ENCODE data around the gene ZNF665.
"Not testable (repeated sequence)": the region's sequence is repeated elsewhere in the genome, so short reads cannot be mapped to it uniquely, and the experiment has no call there.

The ZNF665 gene

DNA sequence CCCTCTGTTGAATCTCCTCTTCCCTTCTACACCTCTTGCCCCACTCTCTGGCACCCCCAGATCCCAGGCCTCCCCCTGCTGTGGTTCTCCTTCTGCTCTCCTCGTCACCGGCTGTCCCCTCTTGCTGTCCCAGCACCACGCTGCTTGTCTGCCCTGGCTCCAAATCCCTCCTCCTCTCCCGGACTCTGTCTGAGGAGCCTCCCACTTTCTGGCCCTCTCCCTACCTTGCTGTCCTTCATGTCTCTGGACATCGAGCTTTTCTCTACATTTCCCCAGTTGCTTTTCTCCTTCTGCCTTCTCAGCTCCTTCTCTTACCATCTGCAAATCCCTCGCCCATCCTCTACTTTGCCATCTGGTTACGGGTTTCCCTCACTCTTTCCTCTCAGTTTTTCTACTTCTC lies 35.5 kb downstream of the ZNF665 start:
- no peak for DNase-seq (ENCODE audit: low spot score)

DNA sequence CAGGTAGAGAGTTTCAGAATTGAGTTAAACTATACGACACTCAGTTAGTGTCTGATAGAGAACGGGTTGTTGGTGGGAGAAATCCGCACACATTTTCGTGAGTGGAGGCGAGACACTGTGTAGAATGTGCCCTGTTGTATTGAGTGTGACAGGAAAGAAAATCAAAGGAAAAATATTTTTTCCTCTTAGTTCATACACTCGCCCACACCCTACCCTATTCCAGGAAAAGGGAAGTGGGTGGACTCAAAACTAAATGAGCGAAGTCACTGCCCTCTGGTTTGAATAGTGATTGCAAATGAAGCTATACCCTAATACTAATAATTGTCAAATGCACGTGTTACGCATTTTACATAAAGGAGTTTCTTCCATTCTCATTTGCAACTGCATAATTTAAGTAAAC lies 36.3 kb downstream of the ZNF665 start:
- DNase-seq (ENCODE audit: low spot score), result no peak

DNA sequence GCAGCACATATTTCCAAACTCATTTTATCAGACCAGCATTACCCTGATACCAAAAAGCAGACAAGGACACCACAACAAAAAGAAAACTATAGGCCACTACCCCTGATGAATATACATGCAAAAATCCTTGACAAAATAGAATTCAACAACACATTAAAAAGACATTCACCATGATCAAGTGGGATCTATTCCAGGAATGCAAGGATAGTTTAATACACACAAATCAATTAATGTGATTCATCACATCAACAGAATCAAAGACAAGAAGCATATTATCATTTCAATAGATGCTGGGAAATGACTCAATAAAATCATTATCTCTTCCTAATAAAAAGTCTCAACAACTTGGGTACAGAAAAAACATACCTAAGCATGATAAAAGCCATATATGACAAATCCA lies 45.5 kb downstream of the ZNF665 start:
- no peak for DNase-seq (ENCODE audit: low spot score)

DNA sequence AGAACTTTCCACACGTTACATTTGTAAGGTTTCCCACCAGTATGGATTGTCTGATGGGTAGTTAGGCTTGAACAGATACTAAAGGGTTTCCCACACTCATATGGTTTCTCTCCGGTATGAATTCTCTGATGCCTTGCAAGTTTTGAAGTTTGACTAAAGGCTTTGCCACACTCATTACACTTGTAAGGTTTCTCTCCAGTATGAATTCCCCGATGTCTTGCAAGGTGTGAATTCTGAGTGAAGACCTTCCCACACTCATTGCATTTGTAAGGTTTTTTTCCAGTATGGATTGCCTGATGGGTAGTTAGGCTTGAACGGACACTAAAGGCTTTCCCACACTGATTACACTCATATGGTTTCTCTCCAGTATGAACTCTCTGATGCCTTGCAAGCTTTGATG lies 52.8 kb downstream of the ZNF665 start:
- no peak for DNase-seq (ENCODE audit: low spot score)

DNA sequence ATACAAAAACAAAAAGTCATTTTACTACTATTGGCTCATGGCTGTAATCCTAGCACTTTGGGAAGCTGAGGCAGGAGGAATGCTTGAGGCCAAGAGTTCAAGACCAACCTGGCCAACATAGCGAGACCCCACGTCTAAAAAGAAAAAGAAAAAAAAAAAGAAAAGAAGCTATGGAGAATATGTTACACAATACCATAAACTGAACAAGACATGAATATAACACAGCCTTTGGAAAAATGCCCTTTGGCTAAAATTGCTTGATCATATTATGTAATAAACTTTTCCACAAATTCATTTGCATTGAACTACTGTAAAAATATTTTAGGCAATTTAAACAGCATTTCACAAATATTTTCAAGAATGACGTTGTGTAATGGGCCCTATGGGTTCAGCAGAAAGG lies 56.7 kb downstream of the ZNF665 start:
- no peak for DNase-seq (ENCODE audit: low spot score)

DNA sequence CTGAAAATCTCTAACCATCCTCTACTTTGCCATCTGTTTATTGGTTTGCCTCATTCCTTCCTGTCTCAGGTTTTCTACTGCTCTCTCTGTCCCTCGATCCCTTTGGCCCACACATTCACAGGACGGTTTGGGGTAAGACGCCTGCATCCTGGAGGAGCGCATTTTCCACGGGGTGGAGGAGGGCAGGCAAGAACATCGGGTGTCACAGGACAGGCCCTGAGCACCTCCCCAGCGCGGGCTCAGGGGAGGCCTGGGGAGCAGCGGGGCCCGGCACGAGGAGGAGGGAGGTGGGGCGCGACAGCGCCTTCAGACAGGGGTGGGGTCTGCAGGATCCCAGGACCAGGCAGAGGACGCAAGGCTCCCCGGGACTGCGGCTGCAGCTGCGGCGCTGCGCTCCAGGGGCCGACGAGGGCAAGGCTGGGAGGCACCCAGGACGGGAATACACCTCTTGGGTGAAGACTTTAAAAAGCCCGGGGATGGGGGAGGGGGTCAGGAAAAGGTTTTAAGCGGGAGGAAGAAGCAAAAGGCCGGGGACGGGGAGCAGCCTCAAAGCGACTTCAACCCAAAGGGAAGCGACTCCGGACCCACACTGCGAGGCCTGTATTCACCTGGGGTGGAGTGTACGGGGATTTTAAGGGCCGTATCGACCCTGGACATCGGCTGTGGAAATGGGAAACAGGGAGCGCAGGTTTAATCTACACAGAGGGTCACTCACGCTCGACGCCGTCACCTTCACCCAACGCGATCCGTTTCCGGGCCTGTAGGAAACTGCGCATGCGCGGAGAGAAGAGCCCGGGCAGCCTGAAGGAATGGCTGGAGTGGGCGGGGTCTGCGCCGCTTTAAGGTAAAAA lies 60.8 kb downstream of the ZNF665 start, which contains the start of gene ZNF415:
Gene ZNF415 (minus strand): TSS at position 770 of the 851 bp plus-strand sequence. CDS start 10,234 bp downstream, outside the sequence.
- DNase-seq (ENCODE audit: low spot score), result peak; percentile 78

DNA sequence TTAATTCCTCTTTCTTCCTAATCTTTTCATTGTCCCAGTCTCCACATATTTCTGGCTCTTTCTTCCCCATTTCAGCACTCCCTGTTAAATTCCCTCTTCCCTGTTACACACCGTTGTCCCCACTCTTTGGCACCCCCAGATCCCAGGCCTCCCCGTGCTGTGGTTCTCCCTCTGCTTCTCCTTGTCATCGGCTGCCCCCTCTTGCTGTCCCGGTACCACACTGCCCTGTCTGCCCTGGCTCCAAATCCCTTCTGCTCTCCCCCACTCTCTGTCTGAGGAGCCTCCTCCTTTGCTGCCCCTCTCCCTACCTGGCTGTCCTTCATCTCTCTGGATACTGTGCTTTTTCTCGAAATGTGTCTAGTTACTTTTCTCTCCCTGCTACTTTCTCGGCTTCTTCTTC lies 61.4 kb downstream of the ZNF665 start:
- DNase-seq (ENCODE audit: low spot score), result no peak

DNA sequence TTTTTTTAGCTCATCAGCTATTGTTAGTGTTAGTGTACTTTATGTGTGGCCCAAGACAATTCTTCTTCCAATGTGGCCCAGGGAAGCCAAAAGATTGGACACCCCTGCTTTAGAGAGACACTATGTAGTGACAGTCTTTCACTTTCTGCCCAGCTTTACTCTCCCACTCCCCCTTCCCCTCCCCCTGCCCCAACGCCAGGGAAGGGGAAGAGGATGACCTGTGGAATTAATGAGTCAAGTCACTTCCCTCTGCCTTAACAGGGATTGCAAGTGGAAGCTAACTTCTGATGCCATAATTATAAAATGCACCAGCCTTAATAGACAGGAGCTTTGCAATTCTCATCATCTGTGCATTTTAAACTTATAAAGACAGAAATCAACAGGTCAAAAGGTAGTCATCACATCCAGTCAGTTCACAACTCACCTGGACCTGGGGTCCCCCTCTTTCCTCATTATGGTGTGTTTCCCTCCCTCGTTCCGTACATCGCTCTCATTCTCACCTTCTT lies 62.0 kb downstream of the ZNF665 start:
- DNase-seq (ENCODE audit: low spot score), result no peak

DNA sequence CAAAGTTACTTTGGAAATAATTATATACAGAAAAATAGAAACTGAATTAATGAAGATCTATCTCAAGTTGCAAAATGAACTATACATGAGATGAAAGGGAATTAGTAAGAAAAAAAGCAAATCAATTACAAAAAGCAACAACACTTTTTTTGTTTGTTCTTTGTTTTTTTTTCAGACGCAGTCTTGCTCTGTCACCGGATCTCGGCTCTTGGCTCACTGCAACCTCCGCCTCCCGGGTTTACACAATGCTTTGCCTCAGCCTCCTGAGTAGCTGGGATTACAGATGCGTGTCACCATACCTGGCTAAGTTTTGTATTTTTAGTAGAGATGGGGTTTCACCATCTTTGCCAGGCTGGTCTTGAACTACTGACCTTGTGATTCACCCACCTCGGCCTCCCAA lies 62.7 kb downstream of the ZNF665 start:
- DNase-seq (ENCODE audit: low spot score), result no peak

DNA sequence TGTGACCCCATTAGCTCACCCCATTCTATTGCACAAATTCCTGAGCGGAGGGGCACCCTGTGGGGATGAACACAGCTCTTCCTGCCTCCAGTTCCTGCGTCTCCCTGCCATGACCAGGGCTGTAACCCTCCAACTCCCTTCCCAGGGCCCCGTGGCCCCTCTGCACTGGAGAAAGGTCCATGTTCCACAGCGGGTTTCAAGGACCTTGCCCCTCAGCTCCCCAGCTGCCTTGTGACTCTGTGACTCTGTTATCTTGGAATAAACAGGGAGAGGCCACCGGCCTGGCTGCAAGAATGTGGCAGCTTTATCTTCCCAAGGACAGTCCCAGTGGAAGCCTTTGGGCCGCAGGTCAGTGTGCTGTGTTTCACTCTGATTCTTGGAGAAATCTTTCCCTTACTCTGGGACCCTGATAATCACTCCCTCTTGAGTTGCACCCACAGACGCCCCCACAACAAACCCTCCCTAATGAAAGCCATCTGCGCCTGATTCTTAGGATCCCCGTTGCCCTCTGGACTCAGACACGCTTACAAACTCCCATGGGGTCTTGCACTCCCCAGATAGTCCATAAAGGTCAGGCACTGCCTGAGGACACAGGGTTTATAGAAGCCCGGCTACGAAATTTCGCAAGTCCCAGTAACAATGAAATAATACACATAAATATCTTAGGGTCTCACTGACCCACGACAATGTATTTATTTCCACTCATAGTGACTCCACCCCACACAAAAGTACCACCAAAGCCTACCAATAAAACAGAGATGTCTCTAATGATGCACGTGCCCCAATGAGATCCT lies 66.2 kb downstream of the ZNF665 start:
- not testable (repeated sequence) for DNase-seq (ENCODE audit: low spot score)

DNA sequence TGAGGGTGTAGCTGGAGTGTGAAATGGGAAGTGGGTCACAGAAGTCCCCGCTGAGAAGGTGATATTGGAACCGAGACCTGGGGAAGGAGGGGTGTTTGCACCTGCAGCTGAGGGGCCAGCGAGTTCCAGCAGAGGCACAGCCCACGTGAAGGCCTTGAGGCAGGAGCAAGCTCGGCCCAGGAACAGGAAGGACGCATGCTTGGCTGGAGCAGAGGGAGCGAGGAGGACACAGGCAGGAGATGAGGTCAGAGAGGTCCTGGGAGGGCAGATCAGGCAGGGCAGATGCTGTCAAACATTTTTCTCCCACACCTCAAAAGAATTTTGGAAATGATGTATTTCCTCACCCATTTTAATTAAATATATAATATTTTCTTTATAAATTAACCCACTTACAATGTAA lies 69.8 kb downstream of the ZNF665 start:
- DNase-seq (ENCODE audit: low spot score), result no peak
